Bronchial epithelial cell (primary cell): ENCODE measurements around the gene LRRC8D. TPM values are rescaled to one million over a fixed set of nuclear protein-coding genes. Genes with fewer than 3 reads are reported as not detected.

Experiments used
- DNase-seq: peaks from one replicate; pipeline ENCODE4 v3.0.0-alpha.2; 2010; ENCODE audit warnings: low read depth
- FAIRE-seq: peaks from 2 replicates; lab custom pipeline; 2011; peaks lifted over from hg19 to GRCh38; lab: Jason Lieb, UNC
- H3K27me3 ChIP-seq: 2 replicates; pipeline ENCODE4 v1.5.1; 2011; ENCODE audit warnings: low read length; ENCODE audit not compliant: control insufficient read depth, insufficient read depth
- H3K36me3 ChIP-seq: 2 replicates; pipeline ENCODE4 v1.5.1; 2011; ENCODE audit warnings: low read length; ENCODE audit not compliant: control insufficient read depth, insufficient read depth
- H3K4me3 ChIP-seq: 2 replicates; pipeline ENCODE4 v1.5.1; 2011; ENCODE audit warnings: mild to moderate bottlenecking, low read depth, low read length, control low read depth
- total RNA-seq: library from RNA; depleted of rRNA; stranded (reverse); fragments of >200 nt; gene quantifications from 2 replicates; pipeline ENCODE4 v1.2.1, GENCODE V29; 2014
- TF ChIP-seq, protein P1 (sequence below): IDR thresholded peaks from 2 replicates; pipeline ENCODE4 v1.5.1; 2011; ENCODE audit warnings: mild to moderate bottlenecking, moderate library complexity, low read length, control low read depth, inconsistent platforms; ENCODE audit not compliant: insufficient read depth, severe bottlenecking

The LRRC8D gene
- total RNA-seq, 1 donor from 2014 or later, result 35.8 TPM

DNA sequence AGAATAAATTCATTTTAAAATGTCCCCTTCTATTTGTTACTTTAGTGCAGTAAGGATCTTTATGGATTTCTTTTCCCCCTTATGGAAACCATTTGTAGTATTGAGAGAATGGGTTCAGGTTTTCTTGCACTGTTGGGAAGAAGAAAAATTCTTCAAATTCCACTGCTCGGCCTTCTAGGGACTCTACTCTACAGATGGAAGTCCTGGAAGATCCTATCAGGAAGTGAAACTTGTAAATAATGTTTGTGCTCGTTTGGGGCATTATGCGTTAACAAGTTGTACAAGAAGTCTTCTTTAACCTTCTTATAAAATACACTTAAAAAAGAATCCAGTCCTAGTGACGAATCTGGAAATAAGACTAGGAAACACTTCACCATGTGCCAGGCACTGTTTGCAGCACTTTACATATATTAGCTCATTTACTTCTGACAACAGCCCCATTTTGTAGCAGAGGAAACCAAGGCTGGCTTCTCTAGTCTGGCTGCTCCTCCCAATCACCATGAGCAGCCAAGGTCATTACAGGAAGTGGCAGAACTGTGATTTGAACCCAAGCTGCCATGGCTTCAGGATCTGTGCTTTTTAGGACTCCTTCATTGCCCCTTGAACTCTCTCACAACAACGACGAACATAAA, 11.8 kb downstream of the LRRC8D start:
- TF ChIP-seq, protein P1, sequence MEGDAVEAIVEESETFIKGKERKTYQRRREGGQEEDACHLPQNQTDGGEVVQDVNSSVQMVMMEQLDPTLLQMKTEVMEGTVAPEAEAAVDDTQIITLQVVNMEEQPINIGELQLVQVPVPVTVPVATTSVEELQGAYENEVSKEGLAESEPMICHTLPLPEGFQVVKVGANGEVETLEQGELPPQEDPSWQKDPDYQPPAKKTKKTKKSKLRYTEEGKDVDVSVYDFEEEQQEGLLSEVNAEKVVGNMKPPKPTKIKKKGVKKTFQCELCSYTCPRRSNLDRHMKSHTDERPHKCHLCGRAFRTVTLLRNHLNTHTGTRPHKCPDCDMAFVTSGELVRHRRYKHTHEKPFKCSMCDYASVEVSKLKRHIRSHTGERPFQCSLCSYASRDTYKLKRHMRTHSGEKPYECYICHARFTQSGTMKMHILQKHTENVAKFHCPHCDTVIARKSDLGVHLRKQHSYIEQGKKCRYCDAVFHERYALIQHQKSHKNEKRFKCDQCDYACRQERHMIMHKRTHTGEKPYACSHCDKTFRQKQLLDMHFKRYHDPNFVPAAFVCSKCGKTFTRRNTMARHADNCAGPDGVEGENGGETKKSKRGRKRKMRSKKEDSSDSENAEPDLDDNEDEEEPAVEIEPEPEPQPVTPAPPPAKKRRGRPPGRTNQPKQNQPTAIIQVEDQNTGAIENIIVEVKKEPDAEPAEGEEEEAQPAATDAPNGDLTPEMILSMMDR, result no peak
- DNase-seq (no peak), FAIRE-seq (no peak)
- Histone ChIP-seq H3K27me3 (no peaks in the 10 kb centered on the region), H3K36me3 (peaks cover 1% of the 10 kb centered on the region), H3K4me3 (no peak overlapping the region)

DNA sequence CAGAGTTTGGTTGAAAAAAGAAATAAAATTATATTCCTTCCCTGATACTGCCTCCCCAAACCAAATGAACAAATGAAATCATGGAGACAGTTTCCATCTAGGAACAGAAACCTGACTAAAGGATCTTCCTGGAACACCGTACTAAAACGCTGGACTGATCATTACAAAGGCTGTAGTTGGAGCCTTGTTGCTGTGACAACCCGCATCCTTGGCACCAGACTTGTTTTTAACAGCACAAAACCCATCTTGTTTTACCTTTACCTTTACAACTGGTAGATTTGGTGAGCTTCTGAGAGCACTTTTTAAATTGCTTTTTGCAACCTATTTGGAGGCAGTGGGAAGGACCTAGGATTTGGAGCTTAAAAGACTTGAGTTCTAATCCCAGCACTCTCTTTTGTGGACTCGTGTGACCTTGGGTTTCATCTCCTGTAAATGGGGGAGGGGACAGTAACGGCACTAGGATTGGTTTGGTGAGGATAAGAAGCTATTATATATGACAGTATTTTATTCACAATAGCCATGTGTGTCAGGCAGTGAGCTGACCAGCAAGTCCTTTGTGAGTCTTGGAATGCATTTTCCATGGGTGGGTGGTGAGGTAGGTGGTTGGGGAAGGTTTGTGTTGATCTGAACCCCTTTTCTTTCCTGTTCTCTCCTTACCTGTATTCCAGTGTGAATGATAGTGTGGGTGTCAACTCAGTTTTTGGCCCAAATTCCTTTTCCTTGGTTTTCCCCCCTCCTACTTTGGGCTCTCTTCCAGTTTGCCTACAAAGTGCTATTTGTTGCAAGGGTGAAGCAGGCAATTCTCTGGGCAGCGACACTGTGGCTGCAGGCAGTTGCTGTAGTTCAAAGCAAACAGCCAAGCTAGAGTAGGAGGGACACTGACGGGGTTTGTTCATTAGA, 12.6 kb downstream of the LRRC8D start:
- no peak for DNase-seq
- no peak for FAIRE-seq
- TF ChIP-seq, protein P1, result no peak
- Histone ChIP-seq H3K36me3 (peaks cover 1% of the 10 kb centered on the region), H3K4me3 (no peak overlapping the region), H3K27me3 (no peaks in the 10 kb centered on the region)

DNA sequence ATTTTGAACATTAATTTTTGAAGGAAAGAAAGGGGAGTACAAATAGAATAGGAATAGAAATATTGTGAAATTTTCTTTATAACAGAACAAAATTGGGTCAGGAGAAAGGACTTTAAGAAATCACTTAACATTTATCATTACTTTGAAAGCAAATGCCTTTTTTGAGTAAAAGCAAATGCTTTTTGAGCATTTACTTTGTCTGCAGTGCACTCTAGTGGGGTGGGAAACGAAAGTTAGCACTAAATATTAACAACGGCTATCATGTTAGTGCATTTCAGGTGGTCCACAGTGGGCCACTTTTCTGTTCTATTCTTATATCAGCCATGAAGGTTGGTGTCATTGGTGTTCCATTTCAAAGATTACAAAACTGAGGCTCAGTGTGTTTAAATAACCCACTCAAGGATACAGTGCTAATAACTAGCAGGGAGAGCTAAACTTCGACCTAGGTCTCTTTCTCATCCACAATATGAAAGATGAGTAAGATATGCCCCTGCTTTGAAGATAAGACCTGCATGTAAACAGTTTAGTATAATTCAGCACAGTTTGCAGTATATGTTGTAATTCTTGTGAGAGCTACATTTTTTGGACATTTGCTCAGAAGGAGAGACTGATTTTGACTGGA, 13.4 kb downstream of the LRRC8D start:
- no peak for DNase-seq
- FAIRE-seq, result no peak
- Histone ChIP-seq H3K27me3 (no peaks in the 10 kb centered on the region), H3K4me3 (no peak overlapping the region), H3K36me3 (no peaks in the 10 kb centered on the region)
- TF ChIP-seq, protein P1, result no peak

DNA sequence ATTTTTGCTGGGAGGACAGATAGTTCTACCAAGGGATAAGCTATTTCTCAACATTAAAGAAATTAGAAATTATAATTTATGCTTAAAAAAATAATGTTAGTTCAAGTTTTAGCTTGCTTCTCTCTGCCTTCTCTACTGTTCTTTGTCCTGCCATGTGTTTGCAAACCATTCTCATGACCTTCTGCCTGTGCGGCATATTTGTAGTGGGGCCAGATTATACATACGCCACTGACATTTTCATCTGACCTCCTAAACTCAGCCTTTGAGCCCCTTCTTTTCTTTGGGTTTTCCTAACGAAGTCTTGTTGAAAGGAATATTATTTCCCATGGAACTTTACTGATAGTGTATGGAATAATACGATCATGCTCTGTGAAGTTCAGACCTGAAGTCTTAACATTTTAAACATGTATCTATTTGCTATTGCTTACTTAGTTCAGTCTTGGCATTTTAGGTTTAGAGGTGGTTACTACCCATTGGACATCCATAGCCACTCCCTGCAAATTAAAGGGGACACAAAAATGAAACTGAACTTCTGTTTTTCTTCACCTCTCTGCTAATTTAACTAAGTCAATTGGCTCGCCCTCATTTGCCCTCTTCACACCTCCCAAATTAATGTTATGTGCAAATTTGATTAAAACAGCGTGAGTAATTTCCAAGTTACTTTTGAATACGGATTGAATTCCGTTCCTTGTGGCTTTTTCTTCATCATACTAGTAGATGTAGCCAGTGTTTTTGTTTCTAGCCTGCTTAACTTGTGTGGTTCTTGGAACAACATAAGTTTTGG, 15.6 kb downstream of the LRRC8D start:
- Histone ChIP-seq H3K27me3 (no peaks in the 10 kb centered on the region), H3K4me3 (no peak overlapping the region), H3K36me3 (no peaks in the 10 kb centered on the region)
- DNase-seq, result no peak
- TF ChIP-seq, protein P1, result no peak
- no peak for FAIRE-seq

DNA sequence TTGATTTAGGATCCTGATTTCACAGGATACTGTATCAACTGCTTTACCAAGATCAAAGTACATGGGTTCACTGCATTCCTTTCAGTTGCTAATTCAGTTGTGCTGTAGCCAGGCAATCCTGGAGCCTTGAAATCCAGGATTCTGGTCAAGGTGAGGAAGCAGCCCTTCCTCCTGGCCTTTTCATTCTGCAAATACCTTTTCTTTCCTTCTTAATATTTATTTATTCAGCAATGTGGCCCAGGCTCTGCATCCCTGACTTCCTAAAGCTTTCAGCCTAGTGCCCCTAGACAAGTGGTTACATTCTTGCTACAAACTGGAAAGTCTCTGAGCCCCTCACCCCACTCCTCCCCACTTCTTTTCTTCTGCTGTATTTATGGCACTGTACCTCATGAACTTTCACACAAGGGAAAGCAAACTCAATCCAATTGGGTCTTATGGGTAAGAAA, 16.2 kb downstream of the LRRC8D start:
- FAIRE-seq, result no peak
- no peak overlapping the region for H3K4me3 ChIP-seq
- H3K36me3 ChIP-seq, result no peaks in the 10 kb centered on the region
- DNase-seq, result no peak
- TF ChIP-seq, protein P1, result no peak
- H3K27me3 ChIP-seq, result no peaks in the 10 kb centered on the region
